HCT116 (cell line): ENCODE data around the gene ALDOA. TPM values are rescaled to one million over a fixed set of nuclear protein-coding genes. Genes with fewer than 3 reads are reported as not detected.
"Not testable (repeated sequence)": the region's sequence is repeated elsewhere in the genome, so short reads cannot be mapped to it uniquely, and the experiment has no call there.

Source experiments
- ATAC-seq: fragments of 200-7000 bp; cut with Tn5 transposase; 2 replicates; pipeline ENCODE4 v1.9.1; 2020; ENCODE audit warnings: mild to moderate bottlenecking, moderate library complexity
- BruUV-seq: library from RNA; stranded (reverse); fragments of 400-500 nt; replicated peaks from 2 replicates; lab custom pipeline; 2021; lab: Mats Ljungman, UMichigan
- CTCF ChIA-PET: fragments of 300-600 bp; sonication (Branson Sonifier 250); formaldehyde crosslinking; loops from one replicate; lab custom pipeline; 2021; ENCODE audit warnings: antibody characterized with exemption; lab: Charles Lee
- POLR2A ChIA-PET: fragments of 300-600, 350-600 bp; sonication (Branson Sonifier 250); formaldehyde crosslinking; loops from one replicate; lab custom pipeline; 2021; ENCODE audit warnings: antibody characterized with exemption; lab: Charles Lee
- RAD21 ChIA-PET, 2 experiments: fragments of 300-600 bp; sonication (Branson Sonifier 250); formaldehyde crosslinking; loops; one replicate each; lab custom pipeline; 2023; ENCODE audit warnings: low total read pairs in 2 of 2; ENCODE audit not compliant: uncharacterized antibody in 2 of 2, unreplicated experiment in 2 of 2, low non-redundant PET in 1 of 2; lab: Charles Lee
- DNase-seq: peaks from one replicate; pipeline ENCODE4 v3.0.0-alpha.2; 2010; ENCODE audit warnings: low read depth, low spot score
- H2AFZ ChIP-seq: fragments of 200-600 bp; shearing (Covaris generic), sonication (generic); 2 replicates; pipeline ENCODE4 v1.6.1; 2017; ENCODE audit warnings: low read depth, mixed run types, mixed read lengths, antibody characterized with exemption, low read length; ENCODE audit not compliant: poor library complexity, severe bottlenecking
- H3K27ac ChIP-seq: 2 replicates; pipeline ENCODE4 v1.5.1; 2012; ENCODE audit warnings: low read depth, low read length
- H3K27me3 ChIP-seq: fragments of 200-600 bp; sonication (generic); 2 replicates; pipeline ENCODE4 v1.6.1; 2016; ENCODE audit warnings: mixed run types, low read length, mixed read lengths; ENCODE audit not compliant: insufficient read depth
- H3K36me3 ChIP-seq, 2 experiments: fragments of 200-500 bp in 1 of 2; fragments of 200-600 bp in 1 of 2; sonication (Bioruptor generic) in 1 of 2; sonication (generic) in 1 of 2; 2 replicates each; pipeline versions ENCODE4 v1.5.1 to v1.6.1; 2014 to 2016; ENCODE audit warnings: low read length in 2 of 2, inconsistent platforms in 1 of 2, mixed read lengths in 1 of 2, mixed run types in 1 of 2; ENCODE audit not compliant: insufficient read depth in 2 of 2, control insufficient read depth in 1 of 2
- H3K4me1 ChIP-seq, 2 experiments: fragments of 200-600 bp in 1 of 2; sonication (generic) in 1 of 2; 2 replicates each; pipeline versions ENCODE4 v1.5.1 to v1.6.1; 2012 to 2017; ENCODE audit warnings: low read length in 2 of 2, inconsistent platforms in 1 of 2, mild to moderate bottlenecking in 1 of 2, mixed read lengths in 1 of 2, mixed run types in 1 of 2, moderate library complexity in 1 of 2; ENCODE audit not compliant: insufficient read depth in 2 of 2, control insufficient read depth in 1 of 2
- H3K4me2 ChIP-seq: fragments of 200-600 bp; sonication (generic); 2 replicates; pipeline ENCODE4 v1.6.1; 2017; ENCODE audit warnings: mixed run types, low read length, mixed read lengths
- H3K4me3 ChIP-seq, 2 experiments: fragments of 200-600 bp in 1 of 2; sonication (generic) in 1 of 2; replicated peaks in 1 of 2; 2 replicates each; pipeline ENCODE4 v1.5.1; 2011 to 2016; ENCODE audit warnings: low read length in 2 of 2, control low read depth in 1 of 2, low read depth in 1 of 2, mild to moderate bottlenecking in 1 of 2, mixed read lengths in 1 of 2, mixed run types in 1 of 2
- H3K79me2 ChIP-seq: fragments of 200-600 bp; sonication (generic); 2 replicates; pipeline ENCODE4 v1.6.1; 2017; ENCODE audit warnings: mild to moderate bottlenecking, mixed run types, low read length, moderate library complexity, mixed read lengths; ENCODE audit not compliant: insufficient read depth
- H3K9ac ChIP-seq: fragments of 200-600 bp; sonication (generic); 2 replicates; pipeline ENCODE4 v1.6.1; 2016; ENCODE audit warnings: low read length, mixed read lengths
- H3K9me2 ChIP-seq: fragments of 200-600 bp; sonication (generic), shearing (Covaris generic); 2 replicates; pipeline ENCODE4 v1.6.1; 2017; ENCODE audit warnings: mixed run types, mild to moderate bottlenecking, moderate library complexity; ENCODE audit not compliant: insufficient read depth
- H3K9me3 ChIP-seq, 2 experiments: fragments of 200-500 bp in 1 of 2; fragments of 200-600 bp in 1 of 2; sonication (Bioruptor generic) in 1 of 2; sonication (generic) in 1 of 2; 2 replicates each; pipeline ENCODE4 v1.6.1; 2014 to 2017; ENCODE audit warnings: low read length in 2 of 2, mixed read lengths in 2 of 2, inconsistent platforms in 1 of 2, low read depth in 1 of 2, mild to moderate bottlenecking in 1 of 2, mixed run types in 1 of 2, moderate library complexity in 1 of 2; ENCODE audit not compliant: control insufficient read depth in 1 of 2, insufficient read depth in 1 of 2
- H4K20me1 ChIP-seq: fragments of 200-600 bp; sonication (generic), shearing (Covaris generic); 2 replicates; pipeline ENCODE4 v1.6.1; 2017; ENCODE audit warnings: mixed run types, mild to moderate bottlenecking, moderate library complexity; ENCODE audit not compliant: insufficient read depth
- JUND ChIP-seq: IDR thresholded peaks from 2 replicates; pipeline ENCODE4 v1.6.1; 2012
- REST ChIP-seq: IDR thresholded peaks from 2 replicates; pipeline ENCODE4 v1.6.1; 2012; ENCODE audit warnings: low read depth
- ZFX ChIP-seq: fragments of 450-650 bp; IDR thresholded peaks from 2 replicates; pipeline ENCODE4 v1.6.1; 2017
- intact Hi-C: fragments of 100-400 bp; cut with micrococcal nuclease; formaldehyde crosslinking; loops from 2 replicates; pipeline ENCODE4 v1.10.0; 2022
- total RNA-seq: library from RNA; stranded (reverse); gene quantifications from one replicate; pipeline ENCODE4 v1.2.1, GENCODE V29; 2021; ENCODE audit not compliant: unreplicated experiment

ALDOA gene
- total RNA-seq, 1 experiment from 2014 or later: 2,423 TPM

- H3K9me3 ChIP-seq, ATAC-seq, H3K9me2 ChIP-seq, H3K27ac ChIP-seq, H3K9ac ChIP-seq, H3K79me2 ChIP-seq, H3K4me2 ChIP-seq, H4K20me1 ChIP-seq, RAD21 ChIA-PET, H3K4me3 ChIP-seq, H2AFZ ChIP-seq, H3K27me3 ChIP-seq, H3K36me3 ChIP-seq, intact Hi-C loops, BruUV-seq, POLR2A ChIA-PET, DNase-seq: not testable (repeated sequence)
- CTCF ChIA-PET: interaction anchor here (1.6 to 2.6 kb wide), 2 partner anchors 14 to 169 kb away, joined by 3 to 8 read pairs; no protein-coding TSS in a partner anchor
- peaks cover 0 to 18% of the 10 kb centered on the region in 2 experiments; a peak in 3 of 4 replicates for H3K4me1 ChIP-seq
Observed at GRCh38 chr16:30017937-30018336, 47.6 kb upstream of the ALDOA start.

GRCh38 chr16:30018731-30019158 lies 46.8 kb upstream of the ALDOA start:
- Histone ChIP-seq H3K79me2 (no peaks in the 10 kb centered on the region), H3K4me3 (no peak overlapping the region), H3K27me3 (no peaks in the 10 kb centered on the region), H2AFZ (no peak overlapping the region), H3K4me2 (no peak overlapping the region), H3K9ac (no peak overlapping the region), H3K36me3 (no peaks in the 10 kb centered on the region), H3K4me1 (peaks cover 0 to 18% of the 10 kb centered on the region in 2 experiments; a peak in 3 of 4 replicates), H4K20me1 (no peaks in the 10 kb centered on the region), H3K9me2 (no peaks in the 10 kb centered on the region), H3K9me3 (no peaks in the 10 kb centered on the region), H3K27ac (no peak overlapping the region)
- TF ChIP-seq ZFX (no peak), REST (no peak), JUND (no peak)
- BruUV-seq: no TSS peak
- intact Hi-C loops: no loop called here
- ChIA-PET CTCF (interaction anchor here (1.6 to 2.6 kb wide), 2 partner anchors 14 to 170 kb away, joined by 3 to 8 read pairs; no protein-coding TSS in a partner anchor), RAD21 (no interaction called here), POLR2A (interaction anchor here (1.4 kb wide), 1 partner anchor 156 kb away, joined by 3 read pairs; the partner anchor contains the start of gene CDIPT)
- ATAC-seq: no peak
- DNase-seq: no peak
